Esophagus muscularis mucosa (tissue), 4 donors: ENCODE results near the gene ANK3. TPM values are rescaled to one million over a fixed set of nuclear protein-coding genes. Genes with fewer than 3 reads are reported as not detected.

Experiments used
- DNase-seq: peaks from one replicate; pipeline ENCODE4 v3.0.0-alpha.2; 2017; ENCODE audit errors: extremely low spot score
- H3K27ac ChIP-seq, 4 donors: fragments of 200-600 bp; sonication (generic); replicated peaks in 1 of 4; 1 replicate in 3 of 4; 2 replicates in 1 of 4; pipeline ENCODE4 v1.5.1; 2016 to 2019; ENCODE audit warnings: mild to moderate bottlenecking in 1 of 4
- H3K27me3 ChIP-seq, 4 donors: fragments of 200-600 bp; sonication (generic); one replicate each; pipeline versions ENCODE4 v1.5.1 to v1.6.0; 2016 to 2019
- H3K36me3 ChIP-seq, 4 donors: fragments of 200-600 bp; sonication (generic); one replicate each; pipeline ENCODE4 v1.5.1; 2016 to 2019
- H3K4me1 ChIP-seq, 4 donors: fragments of 200-600 bp; sonication (generic); one replicate each; pipeline ENCODE4 v1.5.1; 2016 to 2019
- H3K4me3 ChIP-seq, 4 donors: fragments of 200-600 bp; sonication (generic); 1 replicate in 2 of 4; 2 replicates in 2 of 4; pipeline ENCODE4 v1.5.1; 2016 to 2019; ENCODE audit warnings: mild to moderate bottlenecking in 4 of 4, moderate library complexity in 1 of 4
- H3K9me3 ChIP-seq, 4 donors: fragments of 200-600 bp; sonication (generic); 1 replicate in 3 of 4; 2 replicates in 1 of 4; pipeline ENCODE4 v1.5.1; 2016 to 2019
- CTCF ChIP-seq, 3 experiments: fragments of 200-600 bp in 2 of 3; fragments of 450-650 bp in 1 of 3; sonication (generic) in 2 of 3; IDR thresholded peaks; one replicate each; pipeline ENCODE4 v1.5.1; 2017 to 2019; ENCODE audit warnings: antibody characterized with exemption in 3 of 3, mild to moderate bottlenecking in 2 of 3, moderate library complexity in 1 of 3
- EP300 ChIP-seq: sonication (generic); formaldehyde crosslinking; IDR thresholded peaks from one replicate; pipeline ENCODE4 v1.6.1; 2017; ENCODE audit warnings: antibody characterized with exemption
- POLR2A ChIP-seq: fragments of 450-650 bp; IDR thresholded peaks from one replicate; pipeline ENCODE4 v1.6.1; 2017; ENCODE audit warnings: antibody characterized with exemption, moderate library complexity, mild to moderate bottlenecking, low read depth
- POLR2AphosphoS5 ChIP-seq, 2 donors: sonication (generic); formaldehyde crosslinking; IDR thresholded peaks; one replicate each; pipeline ENCODE4 v1.6.1; 2017; ENCODE audit warnings: antibody characterized with exemption in 2 of 2
- WGBS: methylation state at CpG from one replicate; pipeline ENCODE4 v1.1.5; 2018; 5-methylcytosine and 5-hydroxymethylcytosine counted together
- intact Hi-C: fragments of 100-400 bp; cut with DNase I; formaldehyde crosslinking; loops from one replicate; pipeline ENCODE4 v1.15.1; 2023
- total RNA-seq, 4 donors: library from RNA; depleted of rRNA; stranded (reverse); fragments of >200 nt; gene quantifications; one replicate each; pipeline versions ENCODE4 v1.1.0 to v1.2.1, GENCODE V29; 2016

The ANK3 gene
- total RNA-seq, 4 donors from 2014 or later = 25.5 to 44.9 (median 26.6) TPM

DNA sequence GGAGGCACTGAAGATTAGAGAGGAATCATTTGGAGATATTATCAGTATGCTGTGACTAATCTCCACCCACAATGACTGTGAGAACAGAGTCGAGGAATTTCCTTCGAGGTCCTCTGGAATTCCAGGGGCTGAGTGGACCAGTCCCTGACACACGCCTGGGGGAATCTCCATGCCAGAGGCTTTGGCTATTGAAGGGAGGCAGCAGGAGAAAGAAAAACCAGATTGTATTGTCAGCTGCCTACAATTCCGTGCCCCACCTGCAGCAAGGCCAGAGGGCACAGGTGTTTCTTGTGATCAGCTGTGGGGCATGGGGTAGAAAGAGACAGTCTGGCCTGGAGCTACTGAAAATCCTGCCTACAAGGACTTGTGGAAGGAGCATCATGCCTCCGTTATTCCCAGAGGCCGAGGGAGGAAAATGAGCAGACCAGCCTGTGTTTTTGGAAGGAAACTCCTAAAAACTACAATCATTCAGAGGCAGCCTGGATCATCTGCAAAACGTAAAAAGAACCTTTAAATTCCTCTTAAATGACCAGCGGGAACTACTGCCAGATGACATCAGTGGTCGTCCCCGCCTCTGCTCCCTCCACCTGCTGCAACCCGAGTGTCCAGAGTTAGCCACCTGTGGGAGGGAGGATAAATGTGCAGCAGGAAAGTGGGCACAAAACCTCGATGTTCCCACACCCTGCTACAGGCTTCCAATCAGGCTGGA, 25.4 kb upstream of the ANK3 start:
- intact Hi-C loops = no loop called here
- WGBS = 76% methylated on average over 12 of the region's 12 CpGs
- H3K27ac ChIP-seq = no peak overlapping the region

GRCh38 chr10:60414111-60414510, 24.4 kb upstream of the ANK3 start:
- H3K36me3 ChIP-seq = no peaks in the 10 kb centered on the region
- no peak for DNase-seq
- H3K4me1 ChIP-seq = no peaks in the 10 kb centered on the region
- 98% methylated on average over 2 of the region's 2 CpGs for WGBS
- no peak overlapping the region for H3K27ac ChIP-seq
- TF ChIP-seq POLR2AphosphoS5 (IDR thresholded peaks at IDR 0.05) = no peak
- TF ChIP-seq EP300 = no peak
- no peak for TF ChIP-seq CTCF (IDR thresholded peaks at IDR 0.05)
- TF ChIP-seq POLR2A = no peak
- intact Hi-C loops = no loop called here
- no peaks in the 10 kb centered on the region for H3K9me3 ChIP-seq
- no peak overlapping the region for H3K4me3 ChIP-seq
- no peaks in the 10 kb centered on the region for H3K27me3 ChIP-seq

More for the DNA sequence above, 25.4 kb upstream of the ANK3 start:
- H3K4me3 ChIP-seq = no peak overlapping the region
- TF ChIP-seq POLR2AphosphoS5 (IDR thresholded peaks at IDR 0.05) = no peak
- TF ChIP-seq CTCF (IDR thresholded peaks at IDR 0.05) = no peak
- no peak for TF ChIP-seq EP300
- TF ChIP-seq POLR2A = no peak
- H3K9me3 ChIP-seq = no peaks in the 10 kb centered on the region
- H3K36me3 ChIP-seq = no peaks in the 10 kb centered on the region
- no peaks in the 10 kb centered on the region for H3K27me3 ChIP-seq
- DNase-seq = no peak
- no peaks in the 10 kb centered on the region for H3K4me1 ChIP-seq

- H3K4me1 ChIP-seq = no peaks in the 10 kb centered on the region
- no peak for TF ChIP-seq EP300
- TF ChIP-seq POLR2A = no peak
- TF ChIP-seq CTCF (IDR thresholded peaks at IDR 0.05) = no peak
- no peak for TF ChIP-seq POLR2AphosphoS5 (IDR thresholded peaks at IDR 0.05)
- 85% methylated on average over 2 of the region's 2 CpGs for WGBS
- no peak overlapping the region for H3K27ac ChIP-seq
- no peaks in the 10 kb centered on the region for H3K27me3 ChIP-seq
- intact Hi-C loops = no loop called here
- H3K36me3 ChIP-seq = no peaks in the 10 kb centered on the region
- H3K9me3 ChIP-seq = no peaks in the 10 kb centered on the region
- no peak overlapping the region for H3K4me3 ChIP-seq
- no peak for DNase-seq
Measured at GRCh38 chr10:60413306-60414012, 23.8 kb upstream of the ANK3 start.

- intact Hi-C loops = no loop called here
- Histone ChIP-seq H3K36me3 (no peaks in the 10 kb centered on the region), H3K4me3 (no peak overlapping the region), H3K9me3 (no peaks in the 10 kb centered on the region), H3K4me1 (no peaks in the 10 kb centered on the region), H3K27me3 (no peaks in the 10 kb centered on the region), H3K27ac (no peak overlapping the region)
- WGBS = 91% methylated on average over 3 of the region's 3 CpGs
- no peak for DNase-seq
- TF ChIP-seq POLR2AphosphoS5 (IDR thresholded peaks at IDR 0.05) (no peak), POLR2A (no peak), EP300 (no peak), CTCF (IDR thresholded peaks at IDR 0.05) (no peak)
Measured at GRCh38 chr10:60410970-60411369, 21.3 kb upstream of the ANK3 start.
